NT2/D1 (cell line): ENCODE results near the gene CHRM3.

ENCODE experiments used
- SUZ12 ChIP-seq: IDR thresholded peaks from 2 replicates; pipeline ENCODE4 v1.6.1; 2011; ENCODE audit not compliant: insufficient read length, insufficient read depth; ENCODE audit errors: extremely low read depth
- YY1 ChIP-seq: IDR thresholded peaks from 2 replicates; pipeline ENCODE4 v1.6.1; 2011; ENCODE audit not compliant: insufficient read length, insufficient read depth
- ZNF274 ChIP-seq: IDR thresholded peaks from 2 replicates; pipeline ENCODE4 v1.6.1; 2011; ENCODE audit warnings: mild to moderate bottlenecking, low read depth, low read length

- TF ChIP-seq SUZ12 (no peak), ZNF274 (no peak), YY1 (no peak)
These were observed 3.3 kb downstream of the CHRM3 start for GRCh38 chr1:239389703-239390102.
